HG03135 (cell line): Measurements from ENCODE around the gene ACKR2.
A peak's percentile ranks its signal among the peaks of the same experiment; 100 is the strongest.

ENCODE experiments used
- ATAC-seq: cut with Tn5 transposase; IDR thresholded peaks from one replicate; pipeline ENCODE4 v1.9.1; 2021; ENCODE audit warnings: mild to moderate bottlenecking, moderate library complexity; ENCODE audit not compliant: unreplicated experiment

The ACKR2 gene

DNA sequence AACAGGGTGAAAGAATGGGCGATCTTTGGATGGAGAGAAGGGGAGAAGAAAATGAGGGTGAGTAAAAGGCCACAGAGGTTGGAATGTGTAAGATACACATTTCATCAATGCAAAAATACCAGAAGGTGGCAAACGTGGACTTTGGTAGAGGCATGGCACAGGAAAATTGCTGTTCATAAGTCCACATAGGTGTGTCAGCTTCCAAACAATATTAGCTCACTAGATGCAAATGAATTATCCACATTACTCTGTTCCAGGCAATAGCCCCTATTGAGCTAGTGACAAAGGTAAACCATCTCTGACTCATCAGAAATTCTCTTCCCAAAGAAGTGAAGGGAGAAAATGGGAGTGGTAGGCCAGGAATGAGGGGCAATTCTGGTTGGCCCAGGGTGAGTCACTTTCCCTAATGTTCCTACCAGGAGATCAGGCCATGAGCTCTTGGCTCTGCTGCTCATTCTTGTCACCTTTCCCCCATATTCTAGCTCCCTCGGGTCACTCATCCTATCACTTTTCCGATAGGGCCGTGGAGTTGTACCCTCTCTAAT is 19.9 kb downstream of the ACKR2 start:
- ATAC-seq = no peak

GRCh38 chr3:42829628-42830436 is 20.6 kb downstream of the ACKR2 start:
- no peak for ATAC-seq

DNA sequence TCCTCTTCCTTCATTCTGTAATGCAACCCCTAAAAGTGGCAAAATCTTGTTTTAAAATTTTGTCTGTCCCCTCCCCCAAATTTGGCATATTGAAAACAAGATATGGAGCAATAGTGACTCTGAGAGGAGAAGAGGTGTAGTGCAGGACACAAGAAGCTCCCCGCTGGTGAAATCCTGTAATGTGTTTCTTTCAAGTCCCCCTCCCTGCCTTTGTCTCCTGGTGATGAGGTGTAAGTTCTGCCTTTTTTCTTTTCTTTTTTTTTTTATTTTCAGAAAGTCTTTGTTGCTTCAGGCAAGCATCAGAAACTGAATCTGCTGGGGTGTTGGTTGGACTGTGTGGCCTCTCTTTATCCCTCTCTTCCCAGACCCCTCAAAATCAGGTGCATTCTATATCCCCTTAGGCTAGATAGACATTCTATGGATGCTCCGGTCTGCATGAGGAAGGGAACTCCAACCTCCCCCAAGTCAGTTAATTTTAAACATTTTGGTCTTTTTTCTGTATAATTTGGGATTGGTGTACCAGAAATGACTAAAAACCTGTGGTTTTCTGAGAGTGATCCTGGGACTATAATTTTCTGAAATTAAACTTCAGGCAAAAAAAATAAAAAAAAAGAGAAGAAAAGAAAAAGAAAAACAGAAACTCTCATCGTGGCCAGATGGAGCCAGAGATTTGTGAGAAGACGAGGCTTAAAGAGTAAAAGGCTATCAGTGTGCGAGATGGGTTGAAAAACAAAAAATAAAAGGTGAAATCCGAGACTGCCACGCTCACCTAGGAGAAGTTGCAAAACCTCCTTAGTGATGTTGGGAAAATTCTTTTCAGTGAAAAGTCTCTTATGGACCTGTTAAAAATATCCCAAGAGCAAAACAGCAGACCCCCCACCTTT is 21.4 kb downstream of the ACKR2 start:
- no peak for ATAC-seq

- no peak for ATAC-seq
These were observed 22.1 kb downstream of the ACKR2 start for GRCh38 chr3:42831321-42831713.

DNA sequence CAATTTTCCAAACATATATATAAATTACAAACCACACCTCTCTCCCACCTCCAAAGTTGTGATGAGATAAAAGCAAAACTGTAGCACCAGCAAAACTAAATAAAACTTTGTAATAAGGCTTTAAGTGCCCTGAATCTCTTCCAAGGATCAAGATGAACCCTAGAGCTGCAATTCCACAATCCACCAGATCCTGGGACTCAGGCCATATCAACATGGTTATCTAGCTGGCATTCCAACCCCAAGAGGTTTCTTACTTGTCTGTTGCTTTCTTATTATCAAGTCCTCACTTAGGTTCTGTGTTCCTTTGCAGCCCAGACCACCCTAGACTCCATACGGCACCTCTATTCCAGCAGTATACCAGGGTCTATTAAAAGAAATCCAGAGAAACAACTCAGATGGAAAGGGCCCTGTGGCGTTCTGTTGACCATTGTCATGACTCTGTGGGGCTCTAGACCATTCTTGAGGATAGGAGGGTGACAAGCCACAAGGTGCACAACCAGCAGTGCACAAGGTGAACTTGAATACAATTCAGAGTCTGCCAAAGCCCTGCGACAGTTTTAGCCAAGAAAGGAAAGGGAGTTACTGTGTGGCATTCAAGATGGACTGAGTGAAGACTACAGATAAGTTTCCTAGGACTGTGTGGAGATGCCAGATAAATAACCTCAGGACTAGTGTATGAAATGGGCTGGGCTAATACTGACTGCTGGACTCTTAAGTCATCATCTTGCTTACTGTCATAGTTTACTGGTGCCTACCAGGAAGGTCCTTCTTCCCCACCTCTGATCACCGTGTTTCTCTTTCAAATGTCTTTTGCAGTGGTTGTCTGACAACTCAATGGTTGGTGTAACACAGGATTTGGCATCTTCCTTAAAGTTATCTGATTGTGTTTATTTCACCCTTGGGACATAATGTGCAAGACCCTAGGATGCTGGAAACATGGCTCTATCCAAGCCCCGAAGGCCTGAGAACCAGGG is 27.2 kb downstream of the ACKR2 start:
- no peak for ATAC-seq

- no peak for ATAC-seq
These were observed 29.3 kb downstream of the ACKR2 start for GRCh38 chr3:42838571-42838970.

DNA sequence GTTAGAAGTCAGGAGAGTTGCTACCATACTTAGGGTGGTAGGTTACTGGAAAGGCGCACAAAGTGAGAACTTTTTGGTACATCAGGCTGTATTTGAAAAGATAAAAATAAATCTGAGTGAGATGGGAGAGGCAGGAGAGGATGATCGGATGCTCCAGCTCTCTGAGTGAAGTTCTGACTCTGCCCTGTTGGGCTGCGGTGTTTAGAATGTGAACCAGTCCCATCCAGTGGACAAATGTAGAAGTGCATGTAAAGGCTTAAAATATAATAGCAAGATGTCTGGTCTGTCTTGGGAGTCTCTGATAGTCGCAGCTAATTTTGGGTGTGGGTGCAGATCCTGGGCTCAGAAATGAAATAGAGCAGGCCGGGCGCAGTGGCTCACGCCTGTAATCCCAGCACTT is 30.4 kb downstream of the ACKR2 start:
- peak; percentile 91 for ATAC-seq

GRCh38 chr3:42841332-42841731 is 32.1 kb downstream of the ACKR2 start:
- ATAC-seq = no peak

DNA sequence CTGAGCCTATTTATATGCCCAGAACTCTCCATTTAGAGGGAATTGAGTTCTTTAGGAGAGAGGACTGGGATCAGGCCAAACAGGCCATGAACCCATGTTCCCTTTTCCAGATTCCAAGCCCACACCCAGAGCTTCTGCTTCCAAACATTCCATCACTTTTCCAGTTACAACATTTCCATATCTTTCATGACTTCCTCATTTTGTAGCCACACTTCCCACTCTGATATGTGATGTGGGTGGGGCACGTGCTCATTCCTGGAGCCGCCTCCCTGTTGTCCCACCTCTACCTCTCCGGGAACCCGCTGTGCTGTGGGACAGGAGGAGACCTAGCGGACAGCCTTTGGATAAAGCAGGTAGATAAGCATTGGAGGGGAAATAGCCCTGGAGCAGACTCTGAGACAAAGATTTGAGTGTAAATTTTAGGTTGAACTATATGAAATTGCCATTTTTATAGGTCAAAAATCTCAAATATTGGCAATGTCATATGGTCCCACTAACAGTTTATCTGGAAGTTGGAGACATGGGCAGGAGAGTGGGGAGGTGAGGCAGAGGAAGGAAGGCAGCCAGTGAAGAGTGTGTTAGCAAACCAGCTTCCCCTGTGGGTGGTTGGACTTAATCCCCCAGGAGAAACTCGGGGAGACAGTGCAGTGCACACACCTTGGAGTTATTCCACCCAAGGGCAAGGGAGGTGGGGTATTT is 34.6 kb downstream of the ACKR2 start:
- ATAC-seq = no peak

GRCh38 chr3:42844412-42844713 is 35.1 kb downstream of the ACKR2 start:
- no peak for ATAC-seq

DNA sequence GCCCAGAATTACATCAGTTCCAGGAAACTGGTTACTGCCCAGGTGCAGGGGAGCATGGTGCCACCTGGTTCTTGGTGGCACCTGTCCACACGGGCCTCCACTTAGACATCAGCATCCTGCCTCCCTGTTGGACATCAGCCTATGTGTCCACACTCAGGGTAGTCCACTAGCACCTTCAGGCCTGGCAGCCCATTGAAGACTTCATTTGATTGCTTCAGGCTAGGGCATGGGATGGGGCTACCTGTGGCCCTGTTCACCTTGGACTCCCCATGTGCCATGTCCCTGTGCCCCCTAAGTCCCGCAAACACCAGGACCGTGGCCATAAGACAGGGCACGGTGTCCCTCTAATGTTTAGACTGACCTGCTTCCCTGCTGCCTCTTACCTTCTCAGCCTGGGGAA is 35.6 kb downstream of the ACKR2 start:
- ATAC-seq = no peak

GRCh38 chr3:42846685-42847522 is 37.7 kb downstream of the ACKR2 start:
- no peak for ATAC-seq

GRCh38 chr3:42847731-42848130 is 38.5 kb downstream of the ACKR2 start:
- no peak for ATAC-seq

- no peak for ATAC-seq
These were observed 39.8 kb downstream of the ACKR2 start for GRCh38 chr3:42849017-42849416.

GRCh38 chr3:42850263-42850662 is 41.0 kb downstream of the ACKR2 start:
- no peak for ATAC-seq

GRCh38 chr3:42851228-42851834 is 42.1 kb downstream of the ACKR2 start:
- ATAC-seq = no peak

- no peak for ATAC-seq
These were observed 43.2 kb downstream of the ACKR2 start for GRCh38 chr3:42852441-42852840.

GRCh38 chr3:42853056-42853455 is 43.8 kb downstream of the ACKR2 start:
- ATAC-seq = no peak

- no peak for ATAC-seq
These were observed 44.6 kb downstream of the ACKR2 start for GRCh38 chr3:42853739-42854302.
